Naive thymus-derived CD4-positive, alpha-beta T cell (primary cell): ENCODE results near the gene KIAA1671. TPM values are rescaled to one million over a fixed set of nuclear protein-coding genes. Genes with fewer than 3 reads are reported as not detected.

ENCODE experiments used
- ATAC-seq: fragments of 150-1000 bp; cut with Tn5 transposase; 2 replicates; pipeline ENCODE4 v1.10.0; 2021; ENCODE audit warnings: mild to moderate bottlenecking, moderate library complexity
- CTCF ChIA-PET: fragments of 350-600 bp; sonication (Branson Sonifier 250); formaldehyde crosslinking; loops from one replicate; lab custom pipeline; 2021; ENCODE audit warnings: antibody characterized with exemption; lab: Charles Lee
- POLR2A ChIA-PET: fragments of 350-600 bp; sonication (Branson Sonifier 250); formaldehyde crosslinking; loops from one replicate; lab custom pipeline; 2021; ENCODE audit warnings: antibody characterized with exemption, inconsistent platforms; lab: Charles Lee
- DNase-seq, 9 donors: peaks; one replicate each; pipeline versions ENCODE4 v3.0.0 to v3.0.0-alpha.2; 2020 to 2022; ENCODE audit warnings: mixed read lengths in 1 of 9
- H3K27ac ChIP-seq: one replicate; pipeline ENCODE4 v1.7.0; 2013; ENCODE audit warnings: mild to moderate bottlenecking, low read depth, low read length, moderate library complexity
- H3K27me3 ChIP-seq, 2 donors: one replicate each; pipeline ENCODE4 v1.7.0; 2013; ENCODE audit warnings: low read length in 2 of 2, mild to moderate bottlenecking in 2 of 2, moderate library complexity in 2 of 2; ENCODE audit not compliant: control insufficient read depth in 2 of 2, insufficient read depth in 2 of 2
- H3K36me3 ChIP-seq, 3 experiments: 1 replicate in 2 of 3; 2 replicates in 1 of 3; pipeline ENCODE4 v1.7.0; 2013; ENCODE audit warnings: low read length in 3 of 3, mild to moderate bottlenecking in 3 of 3, moderate library complexity in 1 of 3; ENCODE audit not compliant: insufficient read depth in 3 of 3, control insufficient read depth in 2 of 3
- H3K4me1 ChIP-seq, 2 donors: one replicate each; pipeline ENCODE4 v1.7.0; 2013; ENCODE audit warnings: low read length in 2 of 2, mild to moderate bottlenecking in 2 of 2, moderate library complexity in 1 of 2; ENCODE audit not compliant: control insufficient read depth in 2 of 2, insufficient read depth in 2 of 2
- H3K4me3 ChIP-seq: 2 replicates; pipeline ENCODE4 v1.7.0; 2013; ENCODE audit warnings: mild to moderate bottlenecking, low read length
- H3K9me3 ChIP-seq, 3 experiments: 1 replicate in 2 of 3; 2 replicates in 1 of 3; pipeline ENCODE4 v1.7.0; 2013; ENCODE audit warnings: low read length in 3 of 3; ENCODE audit not compliant: control insufficient read depth in 2 of 3
- H3K27ac Mint-ChIP-seq, 9 donors: one replicate each; pipeline ENCODE4 v1.8.0; 2020 to 2022; ENCODE audit warnings: mixed read lengths in 9 of 9, mild to moderate bottlenecking in 8 of 9, moderate library complexity in 5 of 9, inconsistent platforms in 2 of 9
- H3K27me3 Mint-ChIP-seq, 5 donors: one replicate each; pipeline ENCODE4 v1.8.0; 2021 to 2022; ENCODE audit warnings: mixed read lengths in 5 of 5, mild to moderate bottlenecking in 1 of 5
- H3K36me3 Mint-ChIP-seq, 5 donors: one replicate each; pipeline ENCODE4 v1.8.0; 2020 to 2022; ENCODE audit warnings: mixed read lengths in 5 of 5, mild to moderate bottlenecking in 3 of 5, inconsistent platforms in 1 of 5
- H3K4me1 Mint-ChIP-seq, 7 donors: one replicate each; pipeline ENCODE4 v1.8.0; 2020 to 2022; ENCODE audit warnings: mixed read lengths in 7 of 7, mild to moderate bottlenecking in 3 of 7, inconsistent platforms in 1 of 7
- H3K4me3 Mint-ChIP-seq, 10 donors: one replicate each; pipeline ENCODE4 v1.8.0; 2020 to 2022; ENCODE audit warnings: mild to moderate bottlenecking in 10 of 10, mixed read lengths in 10 of 10, moderate library complexity in 6 of 10, inconsistent platforms in 2 of 10
- H3K9me3 Mint-ChIP-seq, 11 donors: one replicate each; pipeline ENCODE4 v1.8.0; 2020 to 2022; ENCODE audit warnings: mixed read lengths in 11 of 11, mild to moderate bottlenecking in 4 of 11, inconsistent platforms in 1 of 11, moderate library complexity in 1 of 11
- intact Hi-C, 2 donors: fragments of 100-400 bp; cut with micrococcal nuclease; formaldehyde crosslinking; loops; one replicate each; pipeline ENCODE4 v1.15.1; 2023
- polyA plus RNA-seq, 2 donors: library from polyadenylated mRNA; unstranded; fragments of 300-500 nt; fragmentation: Illumina TruSeq; gene quantifications; one replicate each; pipeline ENCODE4 v1.2.3, GENCODE V29; 2021
- total RNA-seq, 6 experiments: library from RNA in 5 of 6; stranded (reverse) in 5 of 6; gene quantifications; 1 replicate in 5 of 6; 2 replicates in 1 of 6; pipeline ENCODE4 v1.2.3 and lab custom pipeline; 2021 to 2026

Gene KIAA1671
- total and polyA plus RNA-seq, 7 experiments from 2014 or later, result 0.47 to 19.0 (median 4.2) TPM

DNA sequence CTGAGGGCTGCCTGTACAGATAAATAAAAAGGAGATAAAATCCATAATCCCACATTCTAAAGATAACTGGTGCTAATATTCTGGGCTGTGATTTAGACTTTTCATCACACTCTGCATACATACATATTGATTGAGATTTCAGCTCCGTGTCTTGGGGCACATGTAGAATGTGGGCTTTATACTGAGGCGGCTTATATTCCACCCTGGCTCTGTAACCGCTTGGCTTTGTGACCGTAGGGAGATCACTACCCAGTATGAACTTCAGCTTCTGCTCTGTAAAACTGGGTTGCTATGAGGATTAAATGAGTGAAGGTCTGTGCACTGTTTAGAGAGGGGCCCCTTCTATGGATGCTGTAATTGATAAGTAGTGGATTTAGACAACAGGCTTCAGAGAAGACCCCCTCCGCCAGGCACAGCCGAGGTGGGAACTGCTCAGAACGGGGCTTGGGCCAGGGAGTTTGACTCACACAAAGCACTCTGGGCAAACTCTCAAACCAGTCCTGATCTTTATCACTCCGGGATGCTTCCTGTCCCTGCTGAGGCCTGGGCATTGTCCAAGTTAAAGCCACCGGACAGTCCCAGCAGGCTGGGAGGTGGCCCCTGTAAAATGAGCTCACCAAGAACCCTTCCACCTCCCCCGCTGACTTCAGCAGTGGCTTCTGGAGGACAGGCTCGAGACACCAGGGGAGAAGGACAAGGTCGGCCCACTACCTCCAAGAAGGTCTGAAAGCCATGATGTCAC is 17.2 kb downstream of the KIAA1671 start:
- no peak overlapping the region for H3K4me3 ChIP-seq
- intact Hi-C loops, result no loop called here
- H3K36me3 Mint-ChIP-seq, result no peaks in the 10 kb centered on the region
- no peak overlapping the region for H3K27ac Mint-ChIP-seq
- no peaks in the 10 kb centered on the region for H3K4me1 ChIP-seq
- no peaks in the 10 kb centered on the region for H3K9me3 ChIP-seq
- no peaks in the 10 kb centered on the region for H3K27me3 ChIP-seq
- H3K36me3 ChIP-seq, result no peaks in the 10 kb centered on the region
- DNase-seq, result no peak
- no peak overlapping the region for H3K27ac ChIP-seq
- ATAC-seq, result no peak
- H3K9me3 Mint-ChIP-seq, result no peaks in the 10 kb centered on the region
- H3K27me3 Mint-ChIP-seq, result peaks cover 0 to 10% (median 0%) of the 10 kb centered on the region in 5 donors
- ChIA-PET POLR2A (no interaction called here), CTCF (interaction anchor here (1.6 kb wide), 1 partner anchor 31 kb away, joined by 4 read pairs; no protein-coding TSS in a partner anchor)
- no peak overlapping the region for H3K4me3 Mint-ChIP-seq
- no peaks in the 10 kb centered on the region for H3K4me1 Mint-ChIP-seq

DNA sequence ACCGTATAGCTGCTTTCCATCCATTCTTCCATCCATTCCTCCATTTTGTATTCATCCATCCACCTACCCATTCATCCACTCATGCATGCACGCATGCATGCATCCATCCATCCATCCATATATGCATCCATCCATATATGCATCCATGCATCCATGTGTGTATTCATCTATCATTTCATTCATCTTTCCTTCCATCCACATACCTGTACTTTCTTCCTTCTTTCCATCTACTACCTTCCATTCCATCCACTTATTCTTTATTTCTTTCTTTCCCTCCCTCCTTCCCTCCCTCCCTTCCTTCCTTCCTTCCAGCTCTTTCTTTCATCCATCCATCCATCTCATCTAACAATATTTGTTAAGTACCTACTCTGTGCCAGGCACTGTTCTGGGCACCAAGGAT is 19.9 kb downstream of the KIAA1671 start:
- POLR2A ChIA-PET, result no interaction called here
- intact Hi-C loops, result no loop called here
- DNase-seq, result no peak
- CTCF ChIA-PET, result interaction anchor here (0.6 kb wide), 1 partner anchor 28 kb away, joined by 3 read pairs; no protein-coding TSS in a partner anchor
- H3K36me3 ChIP-seq, result no peaks in the 10 kb centered on the region
- Mint-ChIP-seq H3K27me3 (peaks cover 0 to 14% (median 0%) of the 10 kb centered on the region in 5 donors), H3K36me3 (no peaks in the 10 kb centered on the region), H3K27ac (no peak overlapping the region), H3K4me1 (no peaks in the 10 kb centered on the region), H3K9me3 (no peaks in the 10 kb centered on the region), H3K4me3 (no peak overlapping the region)
- ATAC-seq, result no peak
- no peaks in the 10 kb centered on the region for H3K4me1 ChIP-seq
- no peak overlapping the region for H3K4me3 ChIP-seq
- H3K27me3 ChIP-seq, result no peaks in the 10 kb centered on the region
- no peak overlapping the region for H3K27ac ChIP-seq
- H3K9me3 ChIP-seq, result no peaks in the 10 kb centered on the region

DNA sequence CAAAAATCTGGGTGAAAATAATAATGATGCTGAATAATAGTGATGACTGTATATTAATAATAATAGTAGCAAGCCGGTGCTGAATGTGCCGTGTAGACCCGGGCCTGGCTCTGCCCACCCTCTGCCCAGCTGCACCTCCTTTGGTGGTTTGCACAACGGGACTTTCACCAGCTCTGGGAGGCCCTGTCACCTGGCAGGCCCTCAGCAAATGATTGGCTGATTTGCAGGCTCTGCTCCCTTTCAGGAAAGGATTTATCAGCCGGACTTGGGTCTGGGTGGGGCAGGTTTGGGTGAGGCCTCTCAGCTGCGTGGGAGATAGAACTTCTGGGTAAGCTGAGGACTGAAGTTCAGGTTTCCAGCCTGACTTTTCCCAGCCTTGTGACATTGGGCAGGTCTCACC is 21.4 kb downstream of the KIAA1671 start:
- no peak for ATAC-seq
- Mint-ChIP-seq H3K27me3 (peaks cover 0 to 14% (median 0%) of the 10 kb centered on the region in 5 donors), H3K36me3 (no peaks in the 10 kb centered on the region), H3K27ac (no peak overlapping the region), H3K4me3 (no peak overlapping the region), H3K9me3 (no peaks in the 10 kb centered on the region), H3K4me1 (no peaks in the 10 kb centered on the region)
- no peak overlapping the region for H3K4me3 ChIP-seq
- no peak overlapping the region for H3K27ac ChIP-seq
- H3K36me3 ChIP-seq, result no peaks in the 10 kb centered on the region
- DNase-seq, result no peak
- no peaks in the 10 kb centered on the region for H3K27me3 ChIP-seq
- POLR2A ChIA-PET, result no interaction called here
- no peaks in the 10 kb centered on the region for H3K9me3 ChIP-seq
- CTCF ChIA-PET, result interaction anchor here (0.6 kb wide), 1 partner anchor 67 kb away, joined by 3 read pairs; no protein-coding TSS in a partner anchor
- intact Hi-C loops, result no loop called here
- H3K4me1 ChIP-seq, result no peaks in the 10 kb centered on the region

DNA sequence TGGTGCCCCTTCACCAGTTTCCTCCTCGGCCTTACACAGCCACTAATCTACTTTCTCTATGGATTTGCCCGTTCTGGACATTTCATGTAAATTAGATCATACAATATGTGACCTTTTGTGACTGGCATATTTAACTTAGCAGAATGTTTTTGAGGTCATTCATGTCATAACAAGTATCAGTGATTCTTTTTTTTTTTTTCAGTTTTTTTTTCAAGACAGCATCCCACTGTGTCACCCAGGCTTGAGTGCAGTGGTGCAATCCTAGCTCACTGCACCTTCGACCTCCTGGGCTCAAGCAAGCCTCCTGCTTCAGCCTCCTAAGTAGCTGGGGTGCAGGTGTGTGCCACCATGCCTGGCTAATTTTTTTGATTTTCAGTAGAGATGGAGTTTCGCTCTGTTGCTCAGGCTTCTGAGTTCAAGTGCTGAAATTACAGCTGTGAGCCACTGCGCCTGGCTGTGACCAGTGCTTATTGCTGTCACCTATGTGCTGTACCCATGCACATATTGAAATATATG is 22.7 kb downstream of the KIAA1671 start:
- Mint-ChIP-seq H3K4me3 (no peak overlapping the region), H3K9me3 (no peaks in the 10 kb centered on the region), H3K27me3 (peaks cover 0 to 14% (median 0%) of the 10 kb centered on the region in 5 donors), H3K27ac (peak overlapping the region in 1 of 9 donors; percentile 36), H3K4me1 (peaks cover 0 to 2% (median 0%) of the 10 kb centered on the region in 7 donors), H3K36me3 (no peaks in the 10 kb centered on the region)
- no peak for DNase-seq
- Histone ChIP-seq H3K9me3 (no peaks in the 10 kb centered on the region), H3K27ac (no peak overlapping the region), H3K4me1 (no peaks in the 10 kb centered on the region), H3K4me3 (no peak overlapping the region), H3K36me3 (no peaks in the 10 kb centered on the region), H3K27me3 (no peaks in the 10 kb centered on the region)
- ChIA-PET POLR2A (no interaction called here), CTCF (no interaction called here)
- no peak for ATAC-seq
- intact Hi-C loops, result no loop called here

DNA sequence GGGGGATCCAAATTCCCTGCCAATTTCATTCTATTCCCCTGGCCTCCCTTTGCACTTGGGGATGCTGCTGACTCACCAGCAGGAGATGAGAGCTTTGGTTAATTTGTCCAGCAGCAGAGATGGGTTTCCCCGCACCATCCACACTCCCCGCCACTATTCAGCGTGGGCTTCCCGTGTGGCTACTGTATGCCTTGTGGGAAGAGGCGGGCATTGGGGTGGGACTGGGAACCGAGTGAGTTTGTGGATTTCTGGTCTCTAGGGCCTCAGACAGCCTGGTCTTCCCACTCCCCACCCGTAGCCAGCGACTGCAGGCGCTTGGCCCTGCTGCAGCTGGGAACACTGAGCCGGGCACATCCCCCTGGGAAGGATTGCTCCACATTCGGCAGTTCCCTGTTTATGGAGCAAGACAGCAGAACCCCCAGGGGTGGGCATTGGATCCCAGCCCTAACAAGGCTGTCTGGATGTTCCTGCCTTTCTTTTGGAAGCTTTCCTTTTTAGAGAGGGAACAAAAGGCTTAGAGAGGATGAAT is 23.4 kb downstream of the KIAA1671 start:
- Histone ChIP-seq H3K4me3 (no peak overlapping the region), H3K9me3 (no peaks in the 10 kb centered on the region), H3K36me3 (no peaks in the 10 kb centered on the region), H3K27ac (no peak overlapping the region), H3K27me3 (no peaks in the 10 kb centered on the region), H3K4me1 (no peaks in the 10 kb centered on the region)
- Mint-ChIP-seq H3K27ac (no peak overlapping the region), H3K4me1 (peaks cover 0 to 2% (median 0%) of the 10 kb centered on the region in 7 donors), H3K36me3 (no peaks in the 10 kb centered on the region), H3K27me3 (peaks cover 0 to 16% (median 0%) of the 10 kb centered on the region in 5 donors), H3K9me3 (no peaks in the 10 kb centered on the region), H3K4me3 (no peak overlapping the region)
- DNase-seq (no peak), ATAC-seq (no peak)
- POLR2A ChIA-PET, result no interaction called here
- CTCF ChIA-PET, result interaction anchor here (1.2 kb wide), 1 partner anchor 10 kb away, joined by 5 read pairs; no protein-coding TSS in a partner anchor
- intact Hi-C loops, result no loop called here

DNA sequence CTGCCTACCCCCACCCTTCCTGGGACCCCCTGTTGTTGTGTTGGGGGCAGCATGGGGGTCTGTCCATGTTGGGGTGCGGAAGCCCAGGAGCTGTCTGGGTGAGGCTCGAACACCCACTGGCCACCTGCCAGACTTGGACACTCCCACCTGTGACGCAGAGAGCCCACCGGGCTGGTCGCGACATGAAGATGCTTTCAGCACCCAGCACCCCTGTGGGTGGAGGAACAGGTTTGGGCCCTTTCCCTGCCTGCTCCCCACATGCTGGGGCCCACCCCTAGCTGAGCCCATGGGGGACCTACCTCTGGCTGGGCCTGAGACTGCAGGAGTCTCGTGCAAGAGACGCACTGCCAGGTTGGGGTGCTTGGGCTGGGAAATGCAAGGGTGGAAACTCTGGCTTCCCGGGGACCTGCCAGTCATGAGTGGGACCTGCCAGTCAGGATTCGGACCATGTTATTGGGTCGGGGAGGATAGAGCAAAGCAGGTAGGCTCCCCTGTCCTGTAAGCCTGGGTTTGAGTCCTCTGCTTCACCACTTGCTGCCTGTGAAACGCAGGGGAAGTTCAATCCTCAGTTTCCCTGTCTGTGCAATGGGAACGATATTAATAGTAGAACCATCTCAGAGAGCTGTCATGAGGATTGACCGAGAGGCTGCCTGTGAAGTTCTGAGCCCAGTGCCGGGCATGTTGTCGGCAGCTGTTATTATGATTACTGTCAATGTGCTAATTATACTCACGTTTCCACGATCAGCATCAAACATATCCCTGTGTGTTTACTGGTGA is 24.1 kb downstream of the KIAA1671 start:
- intact Hi-C loops, result no loop called here
- ATAC-seq (no peak), DNase-seq (no peak)
- no peaks in the 10 kb centered on the region for H3K36me3 Mint-ChIP-seq
- H3K9me3 Mint-ChIP-seq, result no peaks in the 10 kb centered on the region
- H3K27me3 ChIP-seq, result no peaks in the 10 kb centered on the region
- H3K27me3 Mint-ChIP-seq, result peaks cover 0 to 16% (median 0%) of the 10 kb centered on the region in 5 donors
- H3K27ac Mint-ChIP-seq, result no peak overlapping the region
- no peak overlapping the region for H3K4me3 Mint-ChIP-seq
- H3K27ac ChIP-seq, result no peak overlapping the region
- no peak overlapping the region for H3K4me3 ChIP-seq
- ChIA-PET POLR2A (no interaction called here), CTCF (interaction anchor here (1.2 kb wide), 1 partner anchor 9 kb away, joined by 5 read pairs; no protein-coding TSS in a partner anchor)
- no peaks in the 10 kb centered on the region for H3K4me1 ChIP-seq
- H3K36me3 ChIP-seq, result no peaks in the 10 kb centered on the region
- peaks cover 0 to 2% (median 0%) of the 10 kb centered on the region in 7 donors for H3K4me1 Mint-ChIP-seq
- H3K9me3 ChIP-seq, result no peaks in the 10 kb centered on the region
